SK-N-MC (cell line): ENCODE data around the gene FRMD6.
A peak's percentile ranks its signal among the peaks of the same experiment; 100 is the strongest.
"Not testable (repeated sequence)": the region's sequence is repeated elsewhere in the genome, so short reads cannot be mapped to it uniquely, and the experiment has no call there.

ENCODE experiments used
- DNase-seq: peaks from one replicate; pipeline ENCODE4 v3.0.0-alpha.2; 2011; ENCODE audit warnings: low read depth, low spot score
- H3K27ac ChIP-seq: fragments of 200-600 bp; sonication (generic); 2 replicates; pipeline ENCODE4 v1.5.1; 2016; ENCODE audit warnings: mixed run types
- H3K36me3 ChIP-seq: fragments of 200-600 bp; sonication (generic); 2 replicates; pipeline ENCODE4 v1.6.1; 2017; ENCODE audit warnings: antibody characterized with exemption, low read length, mixed read lengths; ENCODE audit not compliant: insufficient read depth
- H3K4me3 ChIP-seq: fragments of 200-600 bp; sonication (generic); 2 replicates; pipeline ENCODE4 v1.5.1; 2016
- H3K9ac ChIP-seq: fragments of 200-600 bp; sonication (generic); 2 replicates; pipeline ENCODE4 v1.8.0; 2017; ENCODE audit warnings: mixed run types, mixed read lengths; ENCODE audit not compliant: insufficient read length
- H3K9me3 ChIP-seq: fragments of 200-600 bp; sonication (generic); 2 replicates; pipeline ENCODE4 v1.6.1; 2017; ENCODE audit warnings: low read depth, mild to moderate bottlenecking, antibody characterized with exemption, low read length, moderate library complexity, mixed read lengths
- EZH2 ChIP-seq: fragments of 200-600 bp; sonication (generic); IDR thresholded peaks from one replicate; pipeline ENCODE4 v1.6.1; 2017; ENCODE audit warnings: antibody characterized with exemption
- FOXP2 ChIP-seq: optimal IDR thresholded peaks from 2 replicates; pipeline ENCODE3; 2011; ENCODE audit warnings: mild to moderate bottlenecking, moderate library complexity; ENCODE audit not compliant: insufficient read depth; ENCODE audit errors: extremely low read length, control extremely low read depth
- POLR2AphosphoS5 ChIP-seq: IDR thresholded peaks from 2 replicates; pipeline ENCODE4 v1.6.1; 2012; ENCODE audit warnings: mild to moderate bottlenecking, low read depth, low read length, borderline replicate concordance

The FRMD6 gene

GRCh38 chr14:51624955-51625569 lies 26.6 kb upstream of the FRMD6 start:
- no peak for TF ChIP-seq POLR2AphosphoS5
- TF ChIP-seq EZH2: no peak
- no peak for TF ChIP-seq FOXP2
- DNase-seq: no peak
- H3K9me3 ChIP-seq: no peaks in the 10 kb centered on the region
- no peak overlapping the region for H3K9ac ChIP-seq
- no peaks in the 10 kb centered on the region for H3K36me3 ChIP-seq
- H3K4me3 ChIP-seq: no peak overlapping the region
- H3K27ac ChIP-seq: no peak overlapping the region

GRCh38 chr14:51626185-51626584 lies 25.5 kb upstream of the FRMD6 start:
- Histone ChIP-seq H3K9ac (no peak overlapping the region), H3K36me3 (no peaks in the 10 kb centered on the region), H3K27ac (no peak overlapping the region), H3K4me3 (no peak overlapping the region), H3K9me3 (no peaks in the 10 kb centered on the region)
- no peak for DNase-seq
- TF ChIP-seq POLR2AphosphoS5 (no peak), EZH2 (no peak), FOXP2 (no peak)

GRCh38 chr14:51626788-51627187 lies 24.9 kb upstream of the FRMD6 start:
- no peak for DNase-seq
- no peak for TF ChIP-seq EZH2
- TF ChIP-seq POLR2AphosphoS5: no peak
- TF ChIP-seq FOXP2: no peak
- no peaks in the 10 kb centered on the region for H3K36me3 ChIP-seq
- no peaks in the 10 kb centered on the region for H3K9me3 ChIP-seq
- peak overlapping the region; percentile 28 for H3K9ac ChIP-seq
- no peak overlapping the region for H3K27ac ChIP-seq
- H3K4me3 ChIP-seq: peak overlapping the region; percentile 6; the same call in 1 of the 2 replicates

- no peak overlapping the region for H3K9ac ChIP-seq
- no peak overlapping the region for H3K27ac ChIP-seq
- TF ChIP-seq FOXP2 (no peak), EZH2 (no peak), POLR2AphosphoS5 (no peak)
- H3K4me3 ChIP-seq: peak overlapping the region; percentile 6; the same call in 1 of the 2 replicates
- no peaks in the 10 kb centered on the region for H3K9me3 ChIP-seq
- no peak for DNase-seq
- H3K36me3 ChIP-seq: no peaks in the 10 kb centered on the region
Observed at GRCh38 chr14:51627313-51627712, 24.4 kb upstream of the FRMD6 start.

- H3K4me3 ChIP-seq: no peak overlapping the region
- TF ChIP-seq EZH2 (no peak), FOXP2 (no peak), POLR2AphosphoS5 (no peak)
Observed at GRCh38 chr14:51628238-51628637, 23.5 kb upstream of the FRMD6 start.

GRCh38 chr14:51630987-51631386 lies 20.7 kb upstream of the FRMD6 start:
- no peaks in the 10 kb centered on the region for H3K36me3 ChIP-seq
- TF ChIP-seq EZH2 (no peak), FOXP2 (no peak), POLR2AphosphoS5 (no peak)
- DNase-seq: no peak
- no peak overlapping the region for H3K9ac ChIP-seq
- no peaks in the 10 kb centered on the region for H3K9me3 ChIP-seq
- no peak overlapping the region for H3K4me3 ChIP-seq
- no peak overlapping the region for H3K27ac ChIP-seq

More at GRCh38 chr14:51628238-51628637, 23.5 kb upstream of the FRMD6 start:
- Histone ChIP-seq H3K36me3 (no peaks in the 10 kb centered on the region), H3K27ac (no peak overlapping the region), H3K9ac (no peak overlapping the region), H3K9me3 (no peaks in the 10 kb centered on the region)
- DNase-seq: no peak

- not testable (repeated sequence) for H3K36me3 ChIP-seq, H3K4me3 ChIP-seq, H3K9me3 ChIP-seq, H3K27ac ChIP-seq, DNase-seq, H3K9ac ChIP-seq
Observed at GRCh38 chr14:51633298-51633697, 18.4 kb upstream of the FRMD6 start.

GRCh38 chr14:51636109-51636508 lies 15.6 kb upstream of the FRMD6 start:
- Histone ChIP-seq H3K27ac (no peak overlapping the region), H3K36me3 (no peaks in the 10 kb centered on the region), H3K9me3 (no peaks in the 10 kb centered on the region), H3K4me3 (no peak overlapping the region), H3K9ac (no peak overlapping the region)
- TF ChIP-seq POLR2AphosphoS5: no peak
- TF ChIP-seq EZH2: no peak
- TF ChIP-seq FOXP2: no peak
- DNase-seq: no peak

- DNase-seq: no peak
Observed at GRCh38 chr14:51638071-51638944, 13.4 kb upstream of the FRMD6 start.

More at GRCh38 chr14:51638071-51638944, 13.4 kb upstream of the FRMD6 start:
- Histone ChIP-seq H3K9me3 (no peaks in the 10 kb centered on the region), H3K27ac (no peak overlapping the region), H3K4me3 (no peak overlapping the region), H3K36me3 (no peaks in the 10 kb centered on the region), H3K9ac (no peak overlapping the region)
- TF ChIP-seq POLR2AphosphoS5: no peak
- no peak for TF ChIP-seq EZH2
- no peak for TF ChIP-seq FOXP2
